ENCODE results near the gene OR1E2. TPM values are rescaled to one million over a fixed set of nuclear protein-coding genes. Genes with fewer than 3 reads are reported as not detected.

Gene OR1E2
- total RNA-seq, 1 experiment from 2014 or later, result not detected

GRCh38 chr17:3448059-3448665 lies 14.5 kb upstream of the OR1E2 start:
- ChIA-PET CTCF (interaction anchor here (0.6 kb wide), 1 partner anchor 58 kb away, joined by 3 read pairs; no protein-coding TSS in a partner anchor), POLR2A (no interaction called here)
- no peak overlapping the region for H3K27ac Mint-ChIP-seq (ENCODE audit: unreplicated experiment)
- H3K9me3 Mint-ChIP-seq (ENCODE audit: unreplicated experiment), result no peaks in the 10 kb centered on the region
- peak in 1 of 2 experiments; percentile 3 for DNase-seq
- H3K36me3 Mint-ChIP-seq (ENCODE audit: insufficient read depth, unreplicated experiment), result no peaks in the 10 kb centered on the region
- H3K4me3 Mint-ChIP-seq (ENCODE audit: unreplicated experiment), result no peak overlapping the region
- H3K4me1 Mint-ChIP-seq (ENCODE audit: low read depth, unreplicated experiment), result peaks cover 7% of the 10 kb centered on the region
- H3K36me3 ChIP-seq (ENCODE audit: control insufficient read depth, insufficient read depth, low read length), result no peaks in the 10 kb centered on the region
- intact Hi-C loops (cut with micrococcal nuclease; ENCODE audit: unreplicated experiment), result loop anchor here (5.0 kb wide), 1 partner anchor 401 kb away; no protein-coding TSS in a partner anchor
- H3K9me3 ChIP-seq, result no peaks in the 10 kb centered on the region; the same call in 1 of the 2 replicates
- no TSS peak for BruUV-seq (replicated peaks)
- H3K27me3 Mint-ChIP-seq (ENCODE audit: insufficient read depth, unreplicated experiment), result no peaks in the 10 kb centered on the region
- H3K4me3 ChIP-seq (ENCODE audit: low read depth, low read length), result no peak overlapping the region
- H3K4me1 ChIP-seq, result no peaks in the 10 kb centered on the region
- no peaks in the 10 kb centered on the region for H3K27me3 ChIP-seq (replicated peaks; ENCODE audit: control insufficient read depth, insufficient read depth, low read length)
- no peak for TF ChIP-seq CTCF (IDR thresholded peaks at IDR 0.05; ENCODE audit: insufficient read depth in 1 of 2, low read depth in 1 of 2, low read length in 1 of 2, severe bottlenecking in 1 of 2, unreplicated experiment in 1 of 2)

DNA sequence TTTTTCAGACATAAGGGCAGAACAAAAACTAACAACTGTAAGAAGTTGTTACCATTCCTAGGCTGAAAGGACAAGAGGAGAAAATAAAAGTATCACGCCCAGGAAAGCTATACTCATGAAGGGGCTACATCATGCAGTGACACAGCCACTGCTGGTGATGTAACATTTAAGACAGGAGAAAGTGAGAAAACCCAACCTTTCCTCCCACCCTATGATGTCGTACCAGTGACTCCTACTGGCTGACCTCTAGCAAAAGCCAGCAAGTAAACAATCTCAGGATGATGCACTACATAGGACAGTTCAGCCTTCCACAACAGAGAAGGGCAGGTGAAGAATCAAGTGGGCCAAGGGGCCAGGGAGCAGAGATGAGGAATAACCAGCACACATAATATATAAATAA lies 14.0 kb upstream of the OR1E2 start:
- H3K27ac Mint-ChIP-seq (ENCODE audit: unreplicated experiment), result no peak overlapping the region
- no peaks in the 10 kb centered on the region for H3K9me3 Mint-ChIP-seq (ENCODE audit: unreplicated experiment)
- no TSS peak for BruUV-seq (replicated peaks)
- peak; percentile 34 to 38 for DNase-seq
- Histone ChIP-seq H3K36me3 (ENCODE audit: control insufficient read depth, insufficient read depth, low read length) (no peaks in the 10 kb centered on the region), H3K27me3 (replicated peaks; ENCODE audit: control insufficient read depth, insufficient read depth, low read length) (no peaks in the 10 kb centered on the region), H3K9me3 (no peaks in the 10 kb centered on the region; the same call in 1 of the 2 replicates), H3K4me3 (ENCODE audit: low read depth, low read length) (no peak overlapping the region), H3K4me1 (no peaks in the 10 kb centered on the region)
- intact Hi-C loops (cut with micrococcal nuclease; ENCODE audit: unreplicated experiment), result loop anchor here (5.0 kb wide), 1 partner anchor 400 kb away; no protein-coding TSS in a partner anchor
- H3K4me3 Mint-ChIP-seq (ENCODE audit: unreplicated experiment), result no peak overlapping the region
- peak in 1 of 2 experiments; percentile 36 for TF ChIP-seq CTCF (IDR thresholded peaks at IDR 0.05; ENCODE audit: insufficient read depth in 1 of 2, low read depth in 1 of 2, low read length in 1 of 2, severe bottlenecking in 1 of 2, unreplicated experiment in 1 of 2)
- ChIA-PET CTCF (no interaction called here), POLR2A (no interaction called here)
- H3K27me3 Mint-ChIP-seq (ENCODE audit: insufficient read depth, unreplicated experiment), result no peaks in the 10 kb centered on the region
- no peaks in the 10 kb centered on the region for H3K36me3 Mint-ChIP-seq (ENCODE audit: insufficient read depth, unreplicated experiment)
- H3K4me1 Mint-ChIP-seq (ENCODE audit: low read depth, unreplicated experiment), result peaks cover 7% of the 10 kb centered on the region

DNA sequence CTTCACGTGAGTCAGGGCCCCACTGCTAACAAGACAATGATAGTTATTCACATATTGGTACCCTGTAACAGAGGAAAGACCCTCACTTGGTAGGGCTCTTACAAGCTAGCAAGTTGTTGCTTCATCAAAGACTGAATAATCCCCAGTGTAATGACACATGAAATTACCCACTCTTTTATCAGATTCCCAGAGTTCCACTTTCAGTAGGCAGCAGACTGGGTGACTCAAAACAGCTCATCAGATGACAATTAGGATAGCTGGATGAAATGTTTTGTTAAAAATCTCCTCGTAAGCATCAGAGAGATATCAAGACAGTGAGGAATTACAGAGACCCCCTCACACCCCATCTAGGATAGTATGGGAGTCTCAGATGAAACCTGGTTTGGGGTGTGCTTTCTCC lies 6.8 kb upstream of the OR1E2 start:
- ChIA-PET POLR2A (no interaction called here), CTCF (no interaction called here)
- no peaks in the 10 kb centered on the region for H3K36me3 Mint-ChIP-seq (ENCODE audit: insufficient read depth, unreplicated experiment)
- H3K4me3 Mint-ChIP-seq (ENCODE audit: unreplicated experiment), result no peak overlapping the region
- H3K27me3 Mint-ChIP-seq (ENCODE audit: insufficient read depth, unreplicated experiment), result peaks cover 5% of the 10 kb centered on the region
- Histone ChIP-seq H3K36me3 (ENCODE audit: control insufficient read depth, insufficient read depth, low read length) (no peaks in the 10 kb centered on the region), H3K4me3 (ENCODE audit: low read depth, low read length) (no peak overlapping the region), H3K4me1 (no peaks in the 10 kb centered on the region), H3K27me3 (replicated peaks; ENCODE audit: control insufficient read depth, insufficient read depth, low read length) (no peaks in the 10 kb centered on the region), H3K9me3 (no peaks in the 10 kb centered on the region)
- BruUV-seq (replicated peaks), result no TSS peak
- H3K27ac Mint-ChIP-seq (ENCODE audit: unreplicated experiment), result no peak overlapping the region
- intact Hi-C loops (cut with micrococcal nuclease; ENCODE audit: unreplicated experiment), result no loop called here
- no peaks in the 10 kb centered on the region for H3K9me3 Mint-ChIP-seq (ENCODE audit: unreplicated experiment)
- TF ChIP-seq CTCF (IDR thresholded peaks at IDR 0.05; ENCODE audit: insufficient read depth in 1 of 2, low read depth in 1 of 2, low read length in 1 of 2, severe bottlenecking in 1 of 2, unreplicated experiment in 1 of 2), result no peak
- DNase-seq, result no peak
- no peaks in the 10 kb centered on the region for H3K4me1 Mint-ChIP-seq (ENCODE audit: low read depth, unreplicated experiment)
